Muscle layer of duodenum (tissue), 2 donors: ENCODE results near the gene RNF149.

Experiments
- H3K27ac ChIP-seq: one replicate; pipeline ENCODE4 v1.7.0; 2013; ENCODE audit warnings: mild to moderate bottlenecking, low read length
- H3K27me3 ChIP-seq: one replicate; pipeline ENCODE4 v1.7.0; 2013; ENCODE audit warnings: low read depth, mild to moderate bottlenecking, control low read depth, low read length
- H3K36me3 ChIP-seq, 2 donors: one replicate each; pipeline ENCODE4 v1.7.0; 2013; ENCODE audit warnings: low read length in 2 of 2, control low read depth in 1 of 2, mild to moderate bottlenecking in 1 of 2; ENCODE audit not compliant: insufficient read depth in 2 of 2, control insufficient read depth in 1 of 2
- H3K4me1 ChIP-seq, 2 donors: one replicate each; pipeline ENCODE4 v1.7.0; 2013; ENCODE audit warnings: low read length in 2 of 2, mild to moderate bottlenecking in 2 of 2, control low read depth in 1 of 2, moderate library complexity in 1 of 2; ENCODE audit not compliant: insufficient read depth in 2 of 2, control insufficient read depth in 1 of 2
- H3K4me3 ChIP-seq, 2 donors: one replicate each; pipeline ENCODE4 v1.7.0; 2013; ENCODE audit warnings: low read length in 2 of 2, low read depth in 1 of 2, mild to moderate bottlenecking in 1 of 2
- H3K9me3 ChIP-seq, 2 donors: one replicate each; pipeline ENCODE4 v1.7.0; 2013; ENCODE audit warnings: low read length in 2 of 2, control low read depth in 1 of 2, mild to moderate bottlenecking in 1 of 2; ENCODE audit not compliant: control insufficient read depth in 1 of 2
- donor health status: healthy.

Gene RNF149

GRCh38 chr2:101270700-101271259 is 37.7 kb downstream of the RNF149 start:
- Histone ChIP-seq H3K4me1 (no peaks in the 10 kb centered on the region), H3K36me3 (peaks cover 58 to 68% of the 10 kb centered on the region in 2 donors), H3K27ac (no peak overlapping the region), H3K27me3 (no peaks in the 10 kb centered on the region), H3K4me3 (no peak overlapping the region), H3K9me3 (no peaks in the 10 kb centered on the region)

- Histone ChIP-seq H3K36me3 (peaks cover 59 to 87% of the 10 kb centered on the region in 2 donors), H3K27ac (no peak overlapping the region)
These were observed 40.5 kb downstream of the RNF149 start for GRCh38 chr2:101267671-101268656.

GRCh38 chr2:101265893-101266499 is 42.5 kb downstream of the RNF149 start:
- no peak overlapping the region for H3K4me3 ChIP-seq
- H3K36me3 ChIP-seq = peaks cover 52 to 82% of the 10 kb centered on the region in 2 donors
- H3K27me3 ChIP-seq = no peaks in the 10 kb centered on the region
- H3K9me3 ChIP-seq = no peaks in the 10 kb centered on the region
- no peak overlapping the region for H3K27ac ChIP-seq
- no peaks in the 10 kb centered on the region for H3K4me1 ChIP-seq

More at GRCh38 chr2:101267671-101268656, 40.5 kb downstream of the RNF149 start:
- Histone ChIP-seq H3K4me1 (no peaks in the 10 kb centered on the region), H3K27me3 (no peaks in the 10 kb centered on the region), H3K4me3 (no peak overlapping the region), H3K9me3 (no peaks in the 10 kb centered on the region)

- Histone ChIP-seq H3K36me3 (peaks cover 40 to 69% of the 10 kb centered on the region in 2 donors), H3K27ac (no peak overlapping the region)
These were observed 44.1 kb downstream of the RNF149 start for GRCh38 chr2:101264360-101264939.

GRCh38 chr2:101263377-101263800 is 45.1 kb downstream of the RNF149 start:
- H3K4me3 ChIP-seq = no peak overlapping the region
- H3K36me3 ChIP-seq = peaks cover 50 to 66% of the 10 kb centered on the region in 2 donors
- H3K27me3 ChIP-seq = no peaks in the 10 kb centered on the region
- H3K27ac ChIP-seq = no peak overlapping the region
- no peaks in the 10 kb centered on the region for H3K9me3 ChIP-seq
- no peaks in the 10 kb centered on the region for H3K4me1 ChIP-seq

More at GRCh38 chr2:101264360-101264939, 44.1 kb downstream of the RNF149 start:
- Histone ChIP-seq H3K4me1 (no peaks in the 10 kb centered on the region), H3K27me3 (no peaks in the 10 kb centered on the region), H3K4me3 (no peak overlapping the region), H3K9me3 (no peaks in the 10 kb centered on the region)

GRCh38 chr2:101262142-101262541 is 46.4 kb downstream of the RNF149 start:
- peaks cover 44 to 55% of the 10 kb centered on the region in 2 donors for H3K36me3 ChIP-seq

GRCh38 chr2:101258804-101259203 is 49.7 kb downstream of the RNF149 start:
- peaks cover 27 to 35% of the 10 kb centered on the region in 2 donors for H3K36me3 ChIP-seq
- no peaks in the 10 kb centered on the region for H3K27me3 ChIP-seq
- peaks cover 6 to 12% of the 10 kb centered on the region in 2 donors for H3K4me1 ChIP-seq
- no peaks in the 10 kb centered on the region for H3K9me3 ChIP-seq
- no peak overlapping the region for H3K4me3 ChIP-seq
- H3K27ac ChIP-seq = no peak overlapping the region

More at GRCh38 chr2:101262142-101262541, 46.4 kb downstream of the RNF149 start:
- H3K27me3 ChIP-seq = no peaks in the 10 kb centered on the region
- no peaks in the 10 kb centered on the region for H3K9me3 ChIP-seq
- H3K4me1 ChIP-seq = no peaks in the 10 kb centered on the region
- no peak overlapping the region for H3K4me3 ChIP-seq
- H3K27ac ChIP-seq = no peak overlapping the region

GRCh38 chr2:101256316-101256715 is 52.2 kb downstream of the RNF149 start:
- H3K36me3 ChIP-seq = peaks cover 9 to 21% of the 10 kb centered on the region in 2 donors
- H3K4me3 ChIP-seq = no peak overlapping the region
- H3K27me3 ChIP-seq = no peaks in the 10 kb centered on the region
- H3K27ac ChIP-seq = no peak overlapping the region
- no peaks in the 10 kb centered on the region for H3K9me3 ChIP-seq
- peaks cover 10 to 22% of the 10 kb centered on the region in 2 donors for H3K4me1 ChIP-seq

GRCh38 chr2:101255501-101255900 is 53.0 kb downstream of the RNF149 start:
- H3K4me3 ChIP-seq = no peak overlapping the region
- peaks cover 10 to 22% of the 10 kb centered on the region in 2 donors for H3K4me1 ChIP-seq

GRCh38 chr2:101253703-101254450 is 54.6 kb downstream of the RNF149 start:
- Histone ChIP-seq H3K27ac (peak overlapping the region; percentile 42), H3K4me3 (peak overlapping the region; percentile 86 to 97), H3K4me1 (peaks cover 10 to 22% of the 10 kb centered on the region in 2 donors), H3K36me3 (peaks cover 1 to 12% of the 10 kb centered on the region in 2 donors), H3K9me3 (no peaks in the 10 kb centered on the region), H3K27me3 (no peaks in the 10 kb centered on the region)

More at GRCh38 chr2:101255501-101255900, 53.0 kb downstream of the RNF149 start:
- Histone ChIP-seq H3K27me3 (no peaks in the 10 kb centered on the region), H3K27ac (no peak overlapping the region), H3K9me3 (no peaks in the 10 kb centered on the region), H3K36me3 (peaks cover 7 to 17% of the 10 kb centered on the region in 2 donors)
